K562 (cell line): ENCODE results near the gene CXCL13. TPM values are rescaled to one million over a fixed set of nuclear protein-coding genes. Genes with fewer than 3 reads are reported as not detected.

Experiments
- ATAC-seq: fragments of 200-7000 bp; cut with Tn5 transposase; 3 replicates; pipeline ENCODE4 v1.9.1; 2020; ENCODE audit warnings: moderate library complexity
- BruUV-seq: library from RNA; stranded (reverse); fragments of 400-500 nt; replicated peaks from 2 replicates; lab custom pipeline; 2021; lab: Mats Ljungman, UMichigan
- CTCF ChIA-PET: fragments of 300-600 bp; formaldehyde crosslinking; extraction: SDS; loops from one replicate; lab custom pipeline; 2021; ENCODE audit warnings: low intra/inter-chr PET ratio; lab: Yijun Ruan, JAX
- POLR2A ChIA-PET: fragments of 300-600, 350-650 bp; sonication (Branson Sonifier 250); formaldehyde crosslinking; extraction: SDS; loops from one replicate; lab custom pipeline; 2021; ENCODE audit warnings: antibody characterized with exemption, inconsistent platforms; lab: Yijun Ruan, JAX
- DNase-seq, 4 experiments: peaks; one replicate each; pipeline versions ENCODE4 v3.0.0 to v3.0.0-alpha.2; 2011 to 2018; ENCODE audit warnings: low spot score in 3 of 4, mixed read lengths in 3 of 4; ENCODE audit errors: extremely low read depth in 1 of 4
- FAIRE-seq: peaks from 2 replicates; lab custom pipeline; 2011; peaks lifted over from hg19 to GRCh38; lab: Jason Lieb, UNC
- H2AFZ ChIP-seq: 2 replicates; pipeline ENCODE4 v1.6.0; 2011; ENCODE audit warnings: low read depth, low read length, control low read depth, inconsistent platforms
- H3K27ac ChIP-seq: fragments of 200-600 bp; 3 replicates; pipeline ENCODE4 v1.8.0; 2011; ENCODE audit warnings: low read depth, mild to moderate bottlenecking, control low read depth, inconsistent platforms, low read length, moderate library complexity, mixed read lengths; ENCODE audit errors: extremely low read depth
- H3K27me3 ChIP-seq, 2 experiments: fragments of 300-600 bp in 1 of 2; 2 replicates in 1 of 2; 3 replicates in 1 of 2; pipeline versions ENCODE4 v1.6.0 to v1.8.0; 2011; ENCODE audit warnings: inconsistent platforms in 2 of 2, low read length in 2 of 2, mild to moderate bottlenecking in 1 of 2, mixed read lengths in 1 of 2, moderate library complexity in 1 of 2; ENCODE audit not compliant: control insufficient read depth in 2 of 2, insufficient read depth in 2 of 2
- H3K36me3 ChIP-seq: fragments of 300-600 bp; 3 replicates; pipeline ENCODE4 v1.8.0; 2011; ENCODE audit warnings: mild to moderate bottlenecking, low read length, inconsistent platforms; ENCODE audit not compliant: control insufficient read depth, insufficient read depth
- H3K4me1 ChIP-seq, 2 experiments: fragments of 200-600 bp in 1 of 2; replicated peaks in 1 of 2; 2 replicates in 1 of 2; 3 replicates in 1 of 2; pipeline versions ENCODE4 v1.5.1 to v1.8.0; 2011; ENCODE audit warnings: inconsistent platforms in 2 of 2, low read length in 2 of 2, mild to moderate bottlenecking in 1 of 2, mixed read lengths in 1 of 2, moderate library complexity in 1 of 2; ENCODE audit not compliant: control insufficient read depth in 2 of 2, insufficient read depth in 2 of 2
- H3K4me2 ChIP-seq: 2 replicates; pipeline ENCODE4 v1.6.1; 2011; ENCODE audit warnings: low read length, control low read depth, inconsistent platforms, mixed read lengths; ENCODE audit not compliant: insufficient read depth
- H3K4me3 ChIP-seq: fragments of 200-600 bp; sonication (generic), shearing (Covaris generic); 2 replicates; pipeline ENCODE4 v1.5.1; 2016; ENCODE audit warnings: control low read depth, inconsistent platforms
- H3K79me2 ChIP-seq: fragments of 200-600 bp; 3 replicates; pipeline ENCODE4 v1.8.0; 2011; ENCODE audit warnings: low read length, inconsistent platforms; ENCODE audit not compliant: control insufficient read depth, insufficient read depth
- H3K9ac ChIP-seq, 2 experiments: 2 replicates each; pipeline versions ENCODE4 v1.6.0 to v1.6.1; 2011; ENCODE audit warnings: low read depth in 2 of 2, low read length in 2 of 2, control low read depth in 1 of 2, inconsistent platforms in 1 of 2, mild to moderate bottlenecking in 1 of 2, mixed read lengths in 1 of 2; ENCODE audit not compliant: insufficient read depth in 1 of 2
- H3K9me1 ChIP-seq: one replicate; pipeline ENCODE4 v1.6.0; 2011; ENCODE audit warnings: inconsistent platforms, mild to moderate bottlenecking, low read length, moderate library complexity; ENCODE audit not compliant: control insufficient read depth, insufficient read depth
- H3K9me3 ChIP-seq: replicated peaks from 2 replicates; pipeline ENCODE4 v1.5.1; 2011; ENCODE audit warnings: low read depth, low read length, inconsistent platforms; ENCODE audit not compliant: control insufficient read depth, insufficient read depth
- H4K20me1 ChIP-seq: replicated peaks from 2 replicates; pipeline ENCODE4 v1.6.1; 2011; ENCODE audit warnings: low read length, inconsistent platforms, mixed read lengths; ENCODE audit not compliant: control insufficient read depth, insufficient read depth
- ARNT ChIP-seq, 2 experiments: fragments of 450-650 bp; IDR thresholded peaks; 2 replicates each; pipeline ENCODE4 v1.6.1; 2016; ENCODE audit warnings: mild to moderate bottlenecking in 1 of 2
- RAD21 ChIP-seq, 2 experiments: fragments of 250-450 bp in 1 of 2; fragments of 450-650 bp in 1 of 2; sonication (Bioruptor Pico) in 1 of 2; formaldehyde crosslinking in 1 of 2; IDR thresholded peaks in 1 of 2; conservative IDR thresholded peaks in 1 of 2; 2 replicates each; pipeline versions ENCODE4 v1.4.0 to v1.8.0; 2020 to 2022; ENCODE audit warnings: mild to moderate bottlenecking in 2 of 2, moderate library complexity in 1 of 2
- SMC3 ChIP-seq: conservative IDR thresholded peaks from 2 replicates; pipeline ENCODE4 v1.6.1; 2011; ENCODE audit warnings: low read depth, low read length, improper control_type of control experiment; ENCODE audit not compliant: insufficient read depth
- WGBS: fragments of 100-300 bp; shearing (Covaris generic); methylation state at CpG from one replicate; pipeline ENCODE4 v1.1.6; 2016; ENCODE audit warnings: low coverage, mixed read lengths; ENCODE audit not compliant: insufficient coverage; ENCODE audit errors: missing lambda C conversion rate; 5-methylcytosine and 5-hydroxymethylcytosine counted together
- in situ Hi-C: fragments of 300-500 bp; cut with MboI; formaldehyde crosslinking; loops from 4 replicates; pipeline ENCODE4 v1.15.0; 2018; ENCODE audit warnings: inconsistent platforms, mixed read lengths
- intact Hi-C: fragments of 100-400 bp; cut with micrococcal nuclease; formaldehyde crosslinking; loops from 2 replicates; pipeline ENCODE4 v1.14.2; 2022
- polyA plus RNA-seq, 8 experiments: library from polyadenylated mRNA; depleted of rRNA in 4 of 8; stranded (reverse) in 5 of 8; unstranded in 3 of 8; fragments of >200 nt; fragmentation: Nextera tagmentation in 2 of 8; fragmentation: Illumina TruSeq in 1 of 8; extraction: Ambion mirVana in 2 of 8; extraction: Trizol in 1 of 8; gene quantifications; 2 replicates each; pipeline versions ENCODE4 v1.2.1 to v1.2.3, GENCODE V29; 2011 to 2014; ENCODE audit warnings: inconsistent platforms in 1 of 8, missing spikeins in 1 of 8
- total RNA-seq, 7 experiments: library from RNA; depleted of rRNA in 6 of 7; stranded (reverse); fragments of >200 nt in 6 of 7; fragmentation: Illumina TruSeq in 2 of 7; extraction: Trizol in 2 of 7; gene quantifications; 2 replicates each; pipeline versions ENCODE4 v1.2.1 to v1.2.3, GENCODE V29; 2011 to 2021; ENCODE audit warnings: low replicate concordance in 1 of 7
- TF ChIP-seq, protein P1 (sequence below), 2 experiments: fragments of 450-650 bp; formaldehyde crosslinking in 1 of 2; IDR thresholded peaks; 2 replicates each; pipeline versions ENCODE4 v1.4.0 to v1.6.1; 2014 to 2020; ENCODE audit warnings: mild to moderate bottlenecking in 2 of 2, borderline replicate concordance in 1 of 2, low read depth in 1 of 2
- TF ChIP-seq, protein P2 (sequence below): fragments of 450-650 bp; IDR thresholded peaks from 2 replicates; pipeline ENCODE4 v1.6.1; 2016; ENCODE audit warnings: mild to moderate bottlenecking

Gene CXCL13
- total and polyA plus RNA-seq, 9 of the 15 experiments (the other 6 are each of a cell fraction or from before 2014, with no cell fraction given), result not detected

DNA sequence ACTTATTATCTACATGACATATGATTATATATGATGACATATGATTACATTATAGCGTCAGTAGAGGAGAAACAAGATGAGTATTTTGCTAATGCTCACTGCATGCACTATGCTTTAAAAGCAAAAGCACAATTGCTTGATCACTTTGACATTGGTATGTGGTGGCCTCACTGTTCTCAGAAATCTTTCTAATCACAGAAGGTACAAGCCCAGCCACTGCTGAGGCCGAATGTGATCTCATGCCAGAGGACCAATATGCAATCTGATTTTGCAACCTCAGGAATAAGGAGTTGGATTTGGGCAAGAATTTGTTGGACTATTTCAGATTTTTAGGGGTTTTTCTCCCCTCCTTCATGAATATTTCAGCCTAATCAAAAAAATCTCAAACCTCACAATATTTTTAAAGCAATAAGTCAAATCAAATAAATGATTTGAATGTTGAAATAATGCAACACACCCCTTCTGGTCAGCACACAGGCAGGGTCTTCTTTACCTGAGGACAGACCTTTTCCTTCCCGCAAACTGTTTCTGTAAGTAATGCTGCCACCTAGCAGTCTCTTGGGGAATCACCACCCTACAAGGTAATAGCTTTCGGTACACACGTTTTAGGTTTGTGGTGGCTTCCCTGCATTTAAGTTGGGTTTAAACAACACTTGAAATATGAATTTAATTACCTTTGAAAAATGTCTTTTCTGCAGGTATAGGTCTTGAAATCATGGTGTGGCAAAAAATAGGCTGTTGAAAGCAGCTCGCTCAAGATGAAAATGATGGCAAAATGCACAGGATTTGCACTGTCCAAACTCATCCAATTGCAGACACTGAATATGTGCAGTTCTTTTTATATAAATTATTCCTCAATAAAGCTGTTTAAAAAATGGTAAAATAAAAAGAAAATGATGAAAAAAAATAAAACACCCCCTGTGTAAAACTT lies 4.8 kb upstream of the CXCL13 start:
- H3K27ac ChIP-seq, result no peak overlapping the region
- peak; percentile 91 for FAIRE-seq
- H3K9me3 ChIP-seq, result no peaks in the 10 kb centered on the region
- POLR2A ChIA-PET, result no interaction called here
- H2AFZ ChIP-seq, result no peak overlapping the region
- peak; percentile 42 to 58 (median 53) for DNase-seq
- H3K4me2 ChIP-seq, result no peak overlapping the region
- ATAC-seq, result peak; percentile 81
- no peaks in the 10 kb centered on the region for H3K79me2 ChIP-seq
- H3K4me1 ChIP-seq, result no peaks in the 10 kb centered on the region
- H3K9ac ChIP-seq, result no peak overlapping the region
- no peaks in the 10 kb centered on the region for H3K36me3 ChIP-seq
- H3K27me3 ChIP-seq, result peaks cover 7 to 8% of the 10 kb centered on the region in 2 experiments; a peak in 3 of 5 replicates
- CTCF ChIA-PET, result interaction anchor here (0.7 to 0.9 kb wide), 2 partner anchors 234 to 409 kb away, joined by 3 read pairs; no protein-coding TSS in a partner anchor
- 2% methylated on average over 6 of the region's 6 CpGs for WGBS
- no TSS peak for BruUV-seq
- no peak overlapping the region for H3K4me3 ChIP-seq
- intact Hi-C loops, result loop anchor here (5.0 to 10.0 kb wide), 2 partner anchors 213 to 356 kb away; no protein-coding TSS in a partner anchor
- H3K9me1 ChIP-seq, result no peaks in the 10 kb centered on the region
- no peaks in the 10 kb centered on the region for H4K20me1 ChIP-seq
- in situ Hi-C loops, result loop anchor here (10.0 kb wide), 1 partner anchor 226 kb away; no protein-coding TSS in a partner anchor
- TF ChIP-seq RAD21 (CRISPR knock-in tag; conservative IDR thresholded peaks at IDR 0.05 in 1 of 2, IDR thresholded peaks at IDR 0.05 in 1 of 2) (peak in 1 of 2 experiments; percentile 43; a peak in 2 of 4 replicates), ARNT (IDR thresholded peaks at IDR 0.05) (no peak), SMC3 (peak; percentile 34; the same call in 1 of the 2 replicates)
- TF ChIP-seq, protein P1, sequence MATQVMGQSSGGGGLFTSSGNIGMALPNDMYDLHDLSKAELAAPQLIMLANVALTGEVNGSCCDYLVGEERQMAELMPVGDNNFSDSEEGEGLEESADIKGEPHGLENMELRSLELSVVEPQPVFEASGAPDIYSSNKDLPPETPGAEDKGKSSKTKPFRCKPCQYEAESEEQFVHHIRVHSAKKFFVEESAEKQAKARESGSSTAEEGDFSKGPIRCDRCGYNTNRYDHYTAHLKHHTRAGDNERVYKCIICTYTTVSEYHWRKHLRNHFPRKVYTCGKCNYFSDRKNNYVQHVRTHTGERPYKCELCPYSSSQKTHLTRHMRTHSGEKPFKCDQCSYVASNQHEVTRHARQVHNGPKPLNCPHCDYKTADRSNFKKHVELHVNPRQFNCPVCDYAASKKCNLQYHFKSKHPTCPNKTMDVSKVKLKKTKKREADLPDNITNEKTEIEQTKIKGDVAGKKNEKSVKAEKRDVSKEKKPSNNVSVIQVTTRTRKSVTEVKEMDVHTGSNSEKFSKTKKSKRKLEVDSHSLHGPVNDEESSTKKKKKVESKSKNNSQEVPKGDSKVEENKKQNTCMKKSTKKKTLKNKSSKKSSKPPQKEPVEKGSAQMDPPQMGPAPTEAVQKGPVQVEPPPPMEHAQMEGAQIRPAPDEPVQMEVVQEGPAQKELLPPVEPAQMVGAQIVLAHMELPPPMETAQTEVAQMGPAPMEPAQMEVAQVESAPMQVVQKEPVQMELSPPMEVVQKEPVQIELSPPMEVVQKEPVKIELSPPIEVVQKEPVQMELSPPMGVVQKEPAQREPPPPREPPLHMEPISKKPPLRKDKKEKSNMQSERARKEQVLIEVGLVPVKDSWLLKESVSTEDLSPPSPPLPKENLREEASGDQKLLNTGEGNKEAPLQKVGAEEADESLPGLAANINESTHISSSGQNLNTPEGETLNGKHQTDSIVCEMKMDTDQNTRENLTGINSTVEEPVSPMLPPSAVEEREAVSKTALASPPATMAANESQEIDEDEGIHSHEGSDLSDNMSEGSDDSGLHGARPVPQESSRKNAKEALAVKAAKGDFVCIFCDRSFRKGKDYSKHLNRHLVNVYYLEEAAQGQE (IDR thresholded peaks at IDR 0.05; ENCODE audit: borderline replicate concordance), result peak; percentile 21; the same call in 1 of the 2 replicates
- TF ChIP-seq, protein P1 (CRISPR knock-in tag; IDR thresholded peaks at IDR 0.05; ENCODE audit: low read depth), result no peak
- TF ChIP-seq, protein P2, sequence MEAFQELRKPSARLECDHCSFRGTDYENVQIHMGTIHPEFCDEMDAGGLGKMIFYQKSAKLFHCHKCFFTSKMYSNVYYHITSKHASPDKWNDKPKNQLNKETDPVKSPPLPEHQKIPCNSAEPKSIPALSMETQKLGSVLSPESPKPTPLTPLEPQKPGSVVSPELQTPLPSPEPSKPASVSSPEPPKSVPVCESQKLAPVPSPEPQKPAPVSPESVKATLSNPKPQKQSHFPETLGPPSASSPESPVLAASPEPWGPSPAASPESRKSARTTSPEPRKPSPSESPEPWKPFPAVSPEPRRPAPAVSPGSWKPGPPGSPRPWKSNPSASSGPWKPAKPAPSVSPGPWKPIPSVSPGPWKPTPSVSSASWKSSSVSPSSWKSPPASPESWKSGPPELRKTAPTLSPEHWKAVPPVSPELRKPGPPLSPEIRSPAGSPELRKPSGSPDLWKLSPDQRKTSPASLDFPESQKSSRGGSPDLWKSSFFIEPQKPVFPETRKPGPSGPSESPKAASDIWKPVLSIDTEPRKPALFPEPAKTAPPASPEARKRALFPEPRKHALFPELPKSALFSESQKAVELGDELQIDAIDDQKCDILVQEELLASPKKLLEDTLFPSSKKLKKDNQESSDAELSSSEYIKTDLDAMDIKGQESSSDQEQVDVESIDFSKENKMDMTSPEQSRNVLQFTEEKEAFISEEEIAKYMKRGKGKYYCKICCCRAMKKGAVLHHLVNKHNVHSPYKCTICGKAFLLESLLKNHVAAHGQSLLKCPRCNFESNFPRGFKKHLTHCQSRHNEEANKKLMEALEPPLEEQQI, result no peak
